ENCODE measurements around the gene RAB11FIP4. TPM values are rescaled to one million over a fixed set of nuclear protein-coding genes. Genes with fewer than 3 reads are reported as not detected.

Gene RAB11FIP4
- total and polyA plus RNA-seq, 10 of the 15 experiments (the other 5 are each of a cell fraction or from before 2014, with no cell fraction given) = 1.4 to 27.0 (median 17.6) TPM

DNA sequence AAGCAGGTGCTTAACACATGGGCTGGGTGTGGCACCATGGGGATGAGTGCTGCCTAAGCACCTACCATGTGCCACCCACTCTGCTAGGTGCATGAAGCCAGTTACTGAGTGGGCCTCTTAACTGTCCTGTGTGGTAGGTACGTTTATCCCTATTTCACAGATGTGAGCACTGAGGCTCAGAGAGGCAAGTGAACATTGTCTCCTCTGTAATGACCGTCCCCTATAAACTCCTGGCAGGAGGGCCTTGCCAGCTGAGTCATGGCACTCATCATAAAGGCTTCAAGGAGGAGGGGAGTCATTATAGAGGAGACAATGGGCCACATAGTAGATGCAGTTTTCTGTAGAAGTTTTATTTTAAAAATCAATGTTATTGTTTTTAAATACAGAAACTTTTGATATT is 79.1 kb downstream of the RAB11FIP4 start:
- H3K79me2 ChIP-seq (ENCODE audit: control insufficient read depth, insufficient read depth, low read length) = no peaks in the 10 kb centered on the region
- no peaks in the 10 kb centered on the region for H4K20me1 ChIP-seq (ENCODE audit: control insufficient read depth, insufficient read depth)
- DNase-seq (ENCODE audit: low read depth, low spot score) = no peak
- BruUV-seq (replicated peaks) = no TSS peak
- ATAC-seq = no peak
- SMC1A ChIA-PET (ENCODE audit: uncharacterized antibody, unreplicated experiment) = interaction anchor here (0.5 kb wide), 1 partner anchor 1080 kb away, joined by 3 read pairs; no protein-coding TSS in a partner anchor
- in situ Hi-C loops (cut with MboI) (no loop called here), intact Hi-C loops (cut with micrococcal nuclease; ENCODE audit: unreplicated experiment) (no loop called here)
- CTCF ChIA-PET = interaction anchor here (0.6 kb wide), 1 partner anchor 37 kb away, joined by 3 read pairs; no protein-coding TSS in a partner anchor
- TF ChIP-seq FOXM1 (IDR thresholded peaks at IDR 0.05; ENCODE audit: low read depth, low read length) (no peak), NRF1 (conservative IDR thresholded peaks at IDR 0.05; ENCODE audit: low read depth, low read length) (no peak), BCL11A (IDR thresholded peaks at IDR 0.05; ENCODE audit: low read depth, low read length) (no peak), EGR1 (IDR thresholded peaks at IDR 0.05; ENCODE audit: borderline replicate concordance in 1 of 2, low read depth in 2 of 2, low read length in 2 of 2) (no peak), CHD4 (IDR thresholded peaks at IDR 0.05) (no peak)
- H3K9me3 ChIP-seq (replicated peaks; ENCODE audit: control insufficient read depth, insufficient read depth, low read length) = no peaks in the 10 kb centered on the region
- H3K4me1 ChIP-seq (ENCODE audit: control insufficient read depth, insufficient read depth, low read length) = no peaks in the 10 kb centered on the region
- H3K4me2 ChIP-seq (ENCODE audit: control insufficient read depth, insufficient read depth) = no peak overlapping the region
- H3K9ac ChIP-seq (ENCODE audit: control insufficient read depth, insufficient read depth, low read length) = no peak overlapping the region
- H2AFZ ChIP-seq (ENCODE audit: control insufficient read depth, low read depth, low read length) = no peak overlapping the region
- POLR2A ChIA-PET = no interaction called here
- H3K4me3 ChIP-seq = no peak overlapping the region
- RAD21 ChIA-PET (ENCODE audit: unreplicated experiment) = no interaction called here
- 11% methylated on average over 2 of the region's 2 CpGs for WGBS (ENCODE audit: insufficient coverage, insufficient replicate concordance, low lambda C conversion rate, missing lambda C conversion rate)
- FAIRE-seq = no peak
- no peak overlapping the region for H3K27ac ChIP-seq (ENCODE audit: control insufficient read depth, insufficient read depth)
- peaks cover 0 to 4% of the 10 kb centered on the region in 2 experiments; a peak in 1 of 4 replicates for H3K27me3 ChIP-seq (replicated peaks in 1 of 2; ENCODE audit: control insufficient read depth in 2 of 2, insufficient read depth in 2 of 2, low read length in 1 of 2)
- H3K36me3 ChIP-seq (ENCODE audit: control insufficient read depth in 2 of 2, insufficient read depth in 2 of 2, low read length in 1 of 2) = no peaks in the 10 kb centered on the region

DNA sequence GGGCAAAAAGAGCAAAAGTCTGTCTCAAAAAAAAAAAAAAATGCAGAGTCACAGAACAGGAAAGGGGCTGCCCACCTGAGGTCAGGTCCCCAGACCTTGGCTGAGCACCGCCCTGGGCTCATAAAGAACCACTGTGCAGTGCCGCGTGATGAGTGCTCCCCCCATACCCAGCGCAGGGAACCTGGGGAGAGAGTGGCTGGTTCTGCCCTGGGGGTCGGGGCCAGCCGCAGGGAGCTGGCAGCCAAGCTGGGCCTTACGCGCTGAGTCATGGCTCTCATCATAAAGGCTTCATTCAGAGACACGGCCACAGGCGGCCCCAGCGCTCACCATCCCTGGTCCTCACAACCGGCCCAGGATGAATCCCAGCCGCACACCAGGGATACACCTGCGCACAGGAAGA is 80.7 kb downstream of the RAB11FIP4 start:
- SMC1A ChIA-PET (ENCODE audit: uncharacterized antibody, unreplicated experiment) = no interaction called here
- H3K9ac ChIP-seq (ENCODE audit: control insufficient read depth, insufficient read depth, low read length) = no peak overlapping the region
- no peaks in the 10 kb centered on the region for H3K79me2 ChIP-seq (ENCODE audit: control insufficient read depth, insufficient read depth, low read length)
- H3K9me3 ChIP-seq (replicated peaks; ENCODE audit: control insufficient read depth, insufficient read depth, low read length) = no peaks in the 10 kb centered on the region
- CTCF ChIA-PET = no interaction called here
- H3K27ac ChIP-seq (ENCODE audit: control insufficient read depth, insufficient read depth) = no peak overlapping the region
- in situ Hi-C loops (cut with MboI) (no loop called here), intact Hi-C loops (cut with micrococcal nuclease; ENCODE audit: unreplicated experiment) (no loop called here)
- FAIRE-seq (no peak), DNase-seq (ENCODE audit: low read depth, low spot score) (no peak), ATAC-seq (no peak)
- no peak overlapping the region for H2AFZ ChIP-seq (ENCODE audit: control insufficient read depth, low read depth, low read length)
- RAD21 ChIA-PET (ENCODE audit: unreplicated experiment) = no interaction called here
- 77% methylated on average over 14 of the region's 14 CpGs for WGBS (ENCODE audit: insufficient coverage, insufficient replicate concordance, low lambda C conversion rate, missing lambda C conversion rate)
- no peak overlapping the region for H3K4me3 ChIP-seq
- no peaks in the 10 kb centered on the region for H3K4me1 ChIP-seq (ENCODE audit: control insufficient read depth, insufficient read depth, low read length)
- POLR2A ChIA-PET = interaction anchor here (0.6 kb wide), 2 partner anchors 106 to 136 kb away, joined by 3 read pairs; no protein-coding TSS in a partner anchor
- no peak overlapping the region for H3K4me2 ChIP-seq (ENCODE audit: control insufficient read depth, insufficient read depth)
- H4K20me1 ChIP-seq (ENCODE audit: control insufficient read depth, insufficient read depth) = no peaks in the 10 kb centered on the region
- peaks cover 0 to 4% of the 10 kb centered on the region in 2 experiments; a peak in 1 of 4 replicates for H3K27me3 ChIP-seq (replicated peaks in 1 of 2; ENCODE audit: control insufficient read depth in 2 of 2, insufficient read depth in 2 of 2, low read length in 1 of 2)
- no peaks in the 10 kb centered on the region for H3K36me3 ChIP-seq (ENCODE audit: control insufficient read depth in 2 of 2, insufficient read depth in 2 of 2, low read length in 1 of 2)
- BruUV-seq (replicated peaks) = no TSS peak
- TF ChIP-seq POLR2AphosphoS5 (IDR thresholded peaks at IDR 0.05; ENCODE audit: low read length) (no peak), MYC (IDR thresholded peaks at IDR 0.05; ENCODE audit: insufficient read depth, insufficient read length, insufficient replicate concordance, low read length, severe bottlenecking) (no peak), HCFC1 (IDR thresholded peaks at IDR 0.05; ENCODE audit: low read length) (no peak), TCF7 (IDR thresholded peaks at IDR 0.05; ENCODE audit: borderline replicate concordance) (no peak), CHD4 (IDR thresholded peaks at IDR 0.05) (no peak), GATAD2B (conservative IDR thresholded peaks at IDR 0.05; ENCODE audit: low read depth) (no peak), RBBP5 (conservative IDR thresholded peaks at IDR 0.05) (no peak), MEF2A (IDR thresholded peaks at IDR 0.05; ENCODE audit: insufficient read depth, low read depth, low read length) (no peak), ZNF274 (IDR thresholded peaks at IDR 0.05; ENCODE audit: insufficient read depth, insufficient read length) (no peak)
- TF ChIP-seq, protein P1, sequence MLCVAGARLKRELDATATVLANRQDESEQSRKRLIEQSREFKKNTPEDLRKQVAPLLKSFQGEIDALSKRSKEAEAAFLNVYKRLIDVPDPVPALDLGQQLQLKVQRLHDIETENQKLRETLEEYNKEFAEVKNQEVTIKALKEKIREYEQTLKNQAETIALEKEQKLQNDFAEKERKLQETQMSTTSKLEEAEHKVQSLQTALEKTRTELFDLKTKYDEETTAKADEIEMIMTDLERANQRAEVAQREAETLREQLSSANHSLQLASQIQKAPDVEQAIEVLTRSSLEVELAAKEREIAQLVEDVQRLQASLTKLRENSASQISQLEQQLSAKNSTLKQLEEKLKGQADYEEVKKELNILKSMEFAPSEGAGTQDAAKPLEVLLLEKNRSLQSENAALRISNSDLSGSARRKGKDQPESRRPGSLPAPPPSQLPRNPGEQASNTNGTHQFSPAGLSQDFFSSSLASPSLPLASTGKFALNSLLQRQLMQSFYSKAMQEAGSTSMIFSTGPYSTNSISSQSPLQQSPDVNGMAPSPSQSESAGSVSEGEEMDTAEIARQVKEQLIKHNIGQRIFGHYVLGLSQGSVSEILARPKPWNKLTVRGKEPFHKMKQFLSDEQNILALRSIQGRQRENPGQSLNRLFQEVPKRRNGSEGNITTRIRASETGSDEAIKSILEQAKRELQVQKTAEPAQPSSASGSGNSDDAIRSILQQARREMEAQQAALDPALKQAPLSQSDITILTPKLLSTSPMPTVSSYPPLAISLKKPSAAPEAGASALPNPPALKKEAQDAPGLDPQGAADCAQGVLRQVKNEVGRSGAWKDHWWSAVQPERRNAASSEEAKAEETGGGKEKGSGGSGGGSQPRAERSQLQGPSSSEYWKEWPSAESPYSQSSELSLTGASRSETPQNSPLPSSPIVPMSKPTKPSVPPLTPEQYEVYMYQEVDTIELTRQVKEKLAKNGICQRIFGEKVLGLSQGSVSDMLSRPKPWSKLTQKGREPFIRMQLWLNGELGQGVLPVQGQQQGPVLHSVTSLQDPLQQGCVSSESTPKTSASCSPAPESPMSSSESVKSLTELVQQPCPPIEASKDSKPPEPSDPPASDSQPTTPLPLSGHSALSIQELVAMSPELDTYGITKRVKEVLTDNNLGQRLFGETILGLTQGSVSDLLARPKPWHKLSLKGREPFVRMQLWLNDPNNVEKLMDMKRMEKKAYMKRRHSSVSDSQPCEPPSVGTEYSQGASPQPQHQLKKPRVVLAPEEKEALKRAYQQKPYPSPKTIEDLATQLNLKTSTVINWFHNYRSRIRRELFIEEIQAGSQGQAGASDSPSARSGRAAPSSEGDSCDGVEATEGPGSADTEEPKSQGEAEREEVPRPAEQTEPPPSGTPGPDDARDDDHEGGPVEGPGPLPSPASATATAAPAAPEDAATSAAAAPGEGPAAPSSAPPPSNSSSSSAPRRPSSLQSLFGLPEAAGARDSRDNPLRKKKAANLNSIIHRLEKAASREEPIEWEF (IDR thresholded peaks at IDR 0.05; ENCODE audit: insufficient replicate concordance, low read depth, low read length) = no peak
